Loucy (cell line): ENCODE data around the gene LMO2.

ENCODE experiments used
- H2AFZ ChIP-seq: fragments of 200-600 bp; sonication (generic); 2 replicates; pipeline ENCODE4 v1.6.0; 2016; ENCODE audit warnings: antibody characterized with exemption, mild to moderate bottlenecking, low read length, moderate library complexity
- H3F3A ChIP-seq: fragments of 200-600 bp; 2 replicates; pipeline ENCODE4 v1.6.0; 2016; ENCODE audit warnings: antibody characterized with exemption, low read depth, mild to moderate bottlenecking
- H3K27me3 ChIP-seq: fragments of 200-600 bp; sonication (generic); 2 replicates; pipeline ENCODE4 v1.6.1; 2014; ENCODE audit warnings: low read length, mild to moderate bottlenecking; ENCODE audit not compliant: insufficient read depth, poor library complexity, severe bottlenecking
- H3K36me3 ChIP-seq: fragments of 200-600 bp; sonication (generic); 2 replicates; pipeline ENCODE4 v1.6.1; 2016; ENCODE audit warnings: low read length; ENCODE audit not compliant: insufficient read depth
- H3K4me1 ChIP-seq: fragments of 200-600 bp; sonication (generic); 2 replicates; pipeline ENCODE4 v1.5.1; 2014; ENCODE audit warnings: low read length, mild to moderate bottlenecking; ENCODE audit not compliant: insufficient read depth, poor library complexity, severe bottlenecking
- H3K4me2 ChIP-seq: fragments of 200-600 bp; sonication (generic); 2 replicates; pipeline ENCODE4 v1.6.0; 2014; ENCODE audit warnings: antibody characterized with exemption, low read length, low read depth, mild to moderate bottlenecking; ENCODE audit not compliant: poor library complexity, severe bottlenecking
- H3K4me3 ChIP-seq: fragments of 200-600 bp; sonication (generic); 2 replicates; pipeline ENCODE4 v1.5.1; 2014; ENCODE audit warnings: low read length, mild to moderate bottlenecking, mixed read lengths; ENCODE audit not compliant: poor library complexity, severe bottlenecking
- H3K79me2 ChIP-seq: fragments of 200-600 bp; sonication (generic); 2 replicates; pipeline ENCODE4 v1.6.1; 2014; ENCODE audit warnings: low read length; ENCODE audit not compliant: insufficient read depth
- H3K9ac ChIP-seq: fragments of 200-600 bp; sonication (generic); 2 replicates; pipeline ENCODE4 v1.6.0; 2014; ENCODE audit warnings: mild to moderate bottlenecking, low read depth, low read length, moderate library complexity; ENCODE audit not compliant: poor library complexity, severe bottlenecking
- H3K9me2 ChIP-seq: fragments of 200-600 bp; sonication (generic); replicated peaks from 2 replicates; pipeline ENCODE4 v1.6.1; 2016; ENCODE audit warnings: low read depth, low read length, mixed read lengths
- H3K9me3 ChIP-seq: fragments of 200-600 bp; sonication (generic); 2 replicates; pipeline ENCODE4 v1.6.1; 2014; ENCODE audit warnings: mild to moderate bottlenecking, antibody characterized with exemption, low read length, low read depth; ENCODE audit not compliant: insufficient read depth
- H4K20me1 ChIP-seq: fragments of 200-600 bp; sonication (generic); 2 replicates; pipeline ENCODE4 v1.6.0; 2014; ENCODE audit warnings: antibody characterized with exemption, low read length, mild to moderate bottlenecking; ENCODE audit not compliant: insufficient read depth, poor library complexity, severe bottlenecking
- EZH2phosphoT487 ChIP-seq: fragments of 200-600 bp; IDR thresholded peaks from 2 replicates; pipeline ENCODE4 v1.6.1; 2018; ENCODE audit warnings: antibody characterized with exemption, mild to moderate bottlenecking, moderate library complexity, borderline replicate concordance
- TF ChIP-seq, protein P1 (sequence below): fragments of 200-600 bp; sonication (generic); conservative IDR thresholded peaks from 2 replicates; pipeline ENCODE4 v1.5.1; 2014; ENCODE audit warnings: mild to moderate bottlenecking, antibody characterized with exemption, low read length

The LMO2 gene

DNA sequence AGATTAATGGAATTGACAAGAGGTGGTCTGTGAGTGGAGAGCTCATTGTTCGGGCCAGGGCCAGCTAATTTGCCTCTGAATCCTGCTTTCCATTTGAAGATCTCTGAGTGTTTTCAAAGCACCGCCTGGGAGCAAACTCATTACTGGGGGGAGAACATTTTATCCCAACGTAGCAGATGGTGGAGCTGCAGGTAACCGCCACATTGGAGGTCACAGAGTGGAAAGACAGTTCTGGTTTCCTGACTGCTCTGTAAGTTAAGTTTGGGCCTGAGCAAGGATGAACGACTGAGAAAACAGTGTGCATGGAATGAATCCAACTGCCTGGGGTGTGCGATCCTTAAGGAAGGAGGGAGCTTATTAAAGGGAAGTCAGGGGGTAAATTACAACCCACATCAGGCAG is 30.5 kb downstream of the LMO2 start:
- Histone ChIP-seq H3K4me2 (no peak overlapping the region), H2AFZ (no peak overlapping the region), H3K79me2 (peaks cover 41% of the 10 kb centered on the region; the same call in 1 of the 2 replicates), H3K36me3 (peaks cover 32% of the 10 kb centered on the region; the same call in 1 of the 2 replicates), H3K27me3 (no peaks in the 10 kb centered on the region), H3K9me2 (no peaks in the 10 kb centered on the region), H3K4me3 (no peak overlapping the region), H3F3A (no peaks in the 10 kb centered on the region), H3K9ac (no peak overlapping the region), H3K9me3 (no peaks in the 10 kb centered on the region), H3K4me1 (peaks cover 6% of the 10 kb centered on the region), H4K20me1 (no peaks in the 10 kb centered on the region)
- TF ChIP-seq EZH2phosphoT487 = no peak
- TF ChIP-seq, protein P1, sequence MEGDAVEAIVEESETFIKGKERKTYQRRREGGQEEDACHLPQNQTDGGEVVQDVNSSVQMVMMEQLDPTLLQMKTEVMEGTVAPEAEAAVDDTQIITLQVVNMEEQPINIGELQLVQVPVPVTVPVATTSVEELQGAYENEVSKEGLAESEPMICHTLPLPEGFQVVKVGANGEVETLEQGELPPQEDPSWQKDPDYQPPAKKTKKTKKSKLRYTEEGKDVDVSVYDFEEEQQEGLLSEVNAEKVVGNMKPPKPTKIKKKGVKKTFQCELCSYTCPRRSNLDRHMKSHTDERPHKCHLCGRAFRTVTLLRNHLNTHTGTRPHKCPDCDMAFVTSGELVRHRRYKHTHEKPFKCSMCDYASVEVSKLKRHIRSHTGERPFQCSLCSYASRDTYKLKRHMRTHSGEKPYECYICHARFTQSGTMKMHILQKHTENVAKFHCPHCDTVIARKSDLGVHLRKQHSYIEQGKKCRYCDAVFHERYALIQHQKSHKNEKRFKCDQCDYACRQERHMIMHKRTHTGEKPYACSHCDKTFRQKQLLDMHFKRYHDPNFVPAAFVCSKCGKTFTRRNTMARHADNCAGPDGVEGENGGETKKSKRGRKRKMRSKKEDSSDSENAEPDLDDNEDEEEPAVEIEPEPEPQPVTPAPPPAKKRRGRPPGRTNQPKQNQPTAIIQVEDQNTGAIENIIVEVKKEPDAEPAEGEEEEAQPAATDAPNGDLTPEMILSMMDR = no peak

DNA sequence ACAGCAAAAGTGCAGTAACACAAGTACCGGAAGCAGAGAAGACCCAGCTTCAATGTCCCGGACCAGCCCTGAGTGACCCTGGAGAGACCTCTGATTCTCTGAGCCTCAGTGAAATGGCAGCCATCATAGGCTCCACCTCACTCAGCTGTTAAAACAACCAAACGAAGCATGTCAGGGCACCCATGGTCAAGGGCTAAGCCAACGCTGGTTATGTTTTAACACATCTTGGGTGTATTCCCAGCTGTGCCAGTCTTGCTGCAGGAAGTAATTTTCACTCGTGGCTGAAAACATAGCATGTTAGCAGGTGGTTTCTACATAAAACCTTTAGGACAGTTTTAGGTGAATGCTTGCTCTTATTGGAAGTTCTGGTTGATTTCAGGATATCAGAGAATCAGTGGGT is 30.9 kb downstream of the LMO2 start:
- TF ChIP-seq EZH2phosphoT487 = no peak
- TF ChIP-seq, protein P1 = no peak
- Histone ChIP-seq H3K4me1 (peaks cover 6% of the 10 kb centered on the region), H3K79me2 (peaks cover 36% of the 10 kb centered on the region; the same call in 1 of the 2 replicates), H4K20me1 (no peaks in the 10 kb centered on the region), H2AFZ (no peak overlapping the region), H3K9me3 (no peaks in the 10 kb centered on the region), H3K9me2 (no peaks in the 10 kb centered on the region), H3F3A (no peaks in the 10 kb centered on the region), H3K27me3 (no peaks in the 10 kb centered on the region), H3K9ac (no peak overlapping the region), H3K4me3 (no peak overlapping the region), H3K36me3 (peaks cover 32% of the 10 kb centered on the region; the same call in 1 of the 2 replicates), H3K4me2 (no peak overlapping the region)

DNA sequence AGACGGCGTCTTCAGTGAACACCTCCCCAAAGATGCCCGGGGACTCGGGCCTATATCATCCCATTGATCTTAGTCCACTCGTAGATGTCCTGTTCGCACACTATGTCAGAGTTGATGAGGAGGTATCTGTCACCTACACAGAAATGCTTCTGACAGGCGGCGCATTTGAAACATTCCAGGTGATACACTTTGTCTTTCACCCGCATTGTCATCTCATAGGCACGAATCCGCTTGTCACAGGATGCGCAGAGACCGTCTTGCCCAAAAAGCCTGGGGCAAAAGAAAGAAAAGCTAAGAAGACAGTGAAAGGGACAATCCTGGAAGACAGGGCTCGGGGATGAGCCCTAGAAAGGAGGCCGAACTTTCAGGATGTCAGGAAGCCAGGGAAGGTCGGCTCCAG is 32.6 kb downstream of the LMO2 start:
- Histone ChIP-seq H3K79me2 (peaks cover 20% of the 10 kb centered on the region; the same call in 1 of the 2 replicates), H2AFZ (no peak overlapping the region), H3K4me2 (no peak overlapping the region), H3K27me3 (no peaks in the 10 kb centered on the region), H3K9me2 (no peaks in the 10 kb centered on the region), H3K4me1 (peaks cover 6% of the 10 kb centered on the region), H3K9ac (no peak overlapping the region), H3K9me3 (no peaks in the 10 kb centered on the region), H3F3A (no peaks in the 10 kb centered on the region), H4K20me1 (no peaks in the 10 kb centered on the region), H3K4me3 (no peak overlapping the region), H3K36me3 (peaks cover 32% of the 10 kb centered on the region; the same call in 1 of the 2 replicates)
- no peak for TF ChIP-seq EZH2phosphoT487
- TF ChIP-seq, protein P1 = no peak
